HG03354 (cell line): ENCODE data around the gene SLC26A2.
"Not testable (repeated sequence)": the region's sequence is repeated elsewhere in the genome, so short reads cannot be mapped to it uniquely, and the experiment has no call there.

Experiments
- ATAC-seq: cut with Tn5 transposase; IDR thresholded peaks from one replicate; pipeline ENCODE4 v1.9.1; 2021; ENCODE audit warnings: mild to moderate bottlenecking; ENCODE audit not compliant: unreplicated experiment, poor library complexity, severe bottlenecking

Gene SLC26A2

DNA sequence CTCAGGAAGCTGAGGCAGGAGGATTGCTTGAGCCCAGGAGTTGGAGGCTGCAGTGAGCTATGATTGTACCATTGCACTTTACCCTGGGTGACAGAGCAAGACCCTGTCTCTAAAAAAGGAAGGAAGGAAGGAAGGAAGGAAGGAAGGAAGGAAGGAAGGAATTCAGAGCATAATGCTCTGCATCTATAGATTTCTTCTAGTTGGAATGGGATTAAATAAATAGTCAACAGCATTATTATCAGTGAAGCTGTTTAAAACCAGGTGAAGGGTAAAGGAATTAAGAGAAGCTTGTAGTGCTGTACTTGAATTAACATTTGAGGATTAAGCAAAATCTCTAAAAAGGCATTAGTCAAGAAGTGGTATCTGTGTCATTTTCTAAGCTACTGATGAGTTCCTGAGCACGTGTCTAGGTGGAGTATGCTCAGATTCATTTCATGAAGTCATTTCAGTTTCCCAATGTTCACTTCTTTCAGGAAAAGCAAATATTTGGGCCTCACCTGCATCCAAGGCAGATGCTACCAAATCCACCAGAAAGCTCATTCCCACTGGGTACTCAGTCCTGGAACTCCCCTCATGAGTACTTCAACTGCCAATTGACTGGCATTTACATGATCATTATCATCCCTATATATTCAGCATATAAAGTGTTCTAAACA is 24.4 kb upstream of the SLC26A2 start:
- ATAC-seq: no peak

- ATAC-seq: no peak
Observed at GRCh38 chr5:149936700-149937091, 23.9 kb upstream of the SLC26A2 start.

GRCh38 chr5:149937610-149938009 is 22.9 kb upstream of the SLC26A2 start:
- ATAC-seq: no peak

DNA sequence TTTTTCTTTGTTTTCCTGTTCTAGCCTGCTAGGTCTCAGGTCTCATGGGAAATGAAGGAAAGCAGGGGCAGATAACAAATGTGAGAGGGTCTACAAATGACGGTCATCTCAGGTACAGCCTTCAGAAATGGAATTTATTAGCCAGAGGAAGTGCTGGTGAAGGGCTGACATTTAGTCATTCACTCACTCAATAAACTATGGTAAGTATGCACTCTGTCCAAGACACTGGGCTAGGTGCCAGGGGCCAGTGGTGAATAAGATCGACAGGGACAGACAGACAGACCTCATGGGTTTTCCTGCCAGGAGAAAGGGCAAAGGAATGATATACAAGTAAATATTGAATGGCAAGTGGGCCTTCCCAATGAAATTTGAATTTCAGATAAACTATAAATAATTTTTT is 22.3 kb upstream of the SLC26A2 start:
- ATAC-seq: no peak

DNA sequence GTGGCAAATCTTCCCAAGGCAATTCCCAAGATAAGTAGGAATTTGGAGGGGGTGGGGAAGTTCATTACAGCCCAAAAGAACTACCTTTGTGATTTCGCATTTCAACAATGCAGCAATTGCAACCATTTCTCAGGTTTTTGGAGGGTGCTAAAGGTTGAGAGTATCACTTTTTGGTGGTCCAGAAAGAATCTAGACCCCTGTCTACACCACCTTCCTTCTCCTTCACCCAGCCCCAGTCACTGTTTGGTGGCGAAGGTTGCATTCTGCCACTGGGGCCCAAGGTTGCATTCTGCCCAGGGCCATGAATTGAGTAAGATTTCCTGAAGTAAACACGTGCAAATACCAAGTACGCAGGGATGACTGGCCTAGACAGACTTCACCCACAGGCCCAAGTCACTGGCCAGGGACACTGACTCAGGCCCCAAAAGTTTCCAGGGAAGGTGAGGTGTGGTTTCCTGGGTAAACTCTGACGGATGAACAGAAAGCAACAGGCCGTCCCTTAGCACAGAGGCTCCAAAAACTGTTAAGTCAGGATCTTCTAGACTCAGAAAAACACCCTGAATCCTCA is 21.7 kb upstream of the SLC26A2 start:
- ATAC-seq: no peak

DNA sequence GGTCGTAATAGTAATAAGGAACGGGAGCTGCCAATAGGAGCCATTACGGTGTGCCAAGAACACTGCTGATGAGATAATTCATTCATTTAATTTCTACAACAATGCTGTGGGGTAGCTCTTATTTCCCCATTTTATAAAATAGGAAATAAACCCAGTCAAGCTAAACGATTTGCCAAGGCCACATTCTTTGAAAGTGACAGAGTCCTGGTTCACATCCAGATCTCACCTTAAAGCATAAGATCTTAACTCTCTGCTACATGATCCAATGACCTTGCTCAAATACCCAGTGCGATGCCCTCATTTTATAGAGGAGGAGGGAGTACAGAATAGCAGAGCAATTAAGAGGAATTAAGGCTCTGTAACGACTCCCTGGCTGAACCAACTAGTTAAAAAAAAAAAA is 21.0 kb upstream of the SLC26A2 start:
- no peak for ATAC-seq

GRCh38 chr5:149940077-149940574 is 20.4 kb upstream of the SLC26A2 start:
- ATAC-seq: peak; percentile 73

- ATAC-seq: no peak
Observed at GRCh38 chr5:149940941-149941644, 19.5 kb upstream of the SLC26A2 start.

GRCh38 chr5:149941795-149942194 is 18.8 kb upstream of the SLC26A2 start:
- no peak for ATAC-seq

- no peak for ATAC-seq
Observed at GRCh38 chr5:149942199-149942598, 18.4 kb upstream of the SLC26A2 start.

GRCh38 chr5:149942741-149943169 is 17.8 kb upstream of the SLC26A2 start:
- ATAC-seq: not testable (repeated sequence)

DNA sequence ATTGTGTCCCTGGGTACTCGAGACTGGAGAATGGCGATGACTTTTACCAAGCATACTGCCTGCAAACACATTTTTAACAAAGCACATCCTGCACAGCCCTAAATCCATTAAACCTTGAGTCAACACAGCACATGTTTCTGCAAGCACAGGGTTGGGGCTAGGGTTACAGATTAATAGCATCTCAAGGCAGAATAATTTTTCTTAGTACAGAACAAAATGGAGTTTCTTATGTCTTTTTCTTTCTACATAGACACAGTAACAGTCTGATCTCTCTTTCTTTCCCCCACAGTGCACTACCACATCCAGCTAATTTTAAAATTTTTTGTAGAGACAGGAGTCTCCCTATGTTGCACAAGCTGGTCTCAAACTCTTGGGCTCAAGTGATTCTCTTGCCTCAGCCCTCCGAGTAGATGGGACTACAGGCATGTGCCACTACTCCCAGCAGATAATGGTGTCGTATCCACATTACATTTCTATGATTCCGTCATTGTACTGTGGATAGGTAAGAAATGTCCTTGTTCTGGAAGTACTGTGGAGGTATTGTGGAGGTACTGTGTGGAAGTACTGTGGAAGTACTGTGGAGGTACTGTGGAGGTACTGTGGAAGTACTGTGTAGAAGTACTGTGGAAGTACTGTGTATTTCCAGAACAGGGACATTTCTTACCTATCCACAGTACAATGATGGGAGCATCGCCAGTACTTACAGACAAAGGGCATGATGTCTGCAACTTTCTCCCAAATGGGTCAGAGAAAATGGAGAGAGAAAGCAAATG is 17.2 kb upstream of the SLC26A2 start:
- ATAC-seq: not testable (repeated sequence)

GRCh38 chr5:149944666-149945065 is 15.9 kb upstream of the SLC26A2 start, which contains the start of gene PDE6A:
Gene PDE6A, minus strand, starts transcription at chr5:149944793. Its CDS starts 120 bp downstream, at chr5:149944673.
- ATAC-seq: no peak

GRCh38 chr5:149946118-149946517 is 14.4 kb upstream of the SLC26A2 start:
- no peak for ATAC-seq

DNA sequence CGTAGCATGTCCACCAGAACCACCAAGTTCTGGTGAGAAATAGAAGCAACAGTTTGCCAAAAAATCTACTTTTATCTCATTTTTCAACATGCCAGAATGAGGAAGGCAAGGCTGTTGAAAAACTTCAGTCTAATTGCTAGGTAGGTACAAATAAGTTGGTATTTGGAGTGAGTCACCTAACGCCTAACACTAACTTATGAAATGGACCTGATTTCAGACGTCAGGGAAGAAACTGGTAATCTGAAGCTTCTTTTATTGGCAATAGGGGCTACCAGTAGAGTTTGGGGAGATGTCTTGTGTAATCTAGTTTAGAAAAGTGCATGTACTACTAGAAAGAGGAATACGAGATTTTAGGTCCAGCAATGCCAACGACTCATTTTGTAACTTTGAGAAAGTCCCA is 11.6 kb upstream of the SLC26A2 start:
- ATAC-seq: no peak

DNA sequence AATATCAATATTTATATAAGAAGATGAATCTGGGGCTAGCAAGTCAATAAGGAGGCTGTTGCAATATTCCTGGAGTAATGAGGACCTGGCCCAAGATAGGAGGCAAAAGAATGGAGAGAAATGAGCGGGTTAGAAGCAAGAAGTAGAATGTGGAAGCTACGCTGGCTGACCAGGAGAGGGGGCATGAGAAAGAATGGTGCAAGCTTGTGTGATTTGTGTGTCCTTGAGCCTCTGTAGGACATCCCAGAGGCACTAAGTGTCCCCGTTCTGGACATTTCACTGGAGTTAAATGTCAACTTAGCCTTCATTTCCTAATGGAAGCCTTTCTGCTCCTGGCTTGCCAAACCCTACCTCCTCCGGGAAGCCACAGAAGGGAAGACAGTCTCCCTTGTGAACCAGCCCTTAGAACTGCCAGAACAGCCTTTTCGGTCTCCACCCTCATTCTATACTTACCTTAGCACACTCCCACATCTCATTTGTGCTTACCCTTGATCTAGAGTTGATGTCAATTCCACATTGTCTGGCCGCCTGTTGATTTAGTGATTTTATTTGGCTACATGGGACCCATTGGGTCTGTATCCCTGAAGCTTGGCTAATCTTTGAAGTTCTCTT is 9.3 kb upstream of the SLC26A2 start:
- ATAC-seq: no peak

GRCh38 chr5:149953436-149954121 is 7.0 kb upstream of the SLC26A2 start:
- no peak for ATAC-seq

- ATAC-seq: no peak
Observed at GRCh38 chr5:149954798-149955197, 5.8 kb upstream of the SLC26A2 start.

GRCh38 chr5:149956685-149957084 is 3.9 kb upstream of the SLC26A2 start:
- no peak for ATAC-seq
